Measurements from ENCODE around the gene ZC3H11A. TPM values are rescaled to one million over a fixed set of nuclear protein-coding genes. Genes with fewer than 3 reads are reported as not detected.
"Not testable (repeated sequence)": the region's sequence is repeated elsewhere in the genome, so short reads cannot be mapped to it uniquely, and the experiment has no call there.

ZC3H11A gene
- total RNA-seq, 1 donor from 2014 or later, result 84.5 TPM

DNA sequence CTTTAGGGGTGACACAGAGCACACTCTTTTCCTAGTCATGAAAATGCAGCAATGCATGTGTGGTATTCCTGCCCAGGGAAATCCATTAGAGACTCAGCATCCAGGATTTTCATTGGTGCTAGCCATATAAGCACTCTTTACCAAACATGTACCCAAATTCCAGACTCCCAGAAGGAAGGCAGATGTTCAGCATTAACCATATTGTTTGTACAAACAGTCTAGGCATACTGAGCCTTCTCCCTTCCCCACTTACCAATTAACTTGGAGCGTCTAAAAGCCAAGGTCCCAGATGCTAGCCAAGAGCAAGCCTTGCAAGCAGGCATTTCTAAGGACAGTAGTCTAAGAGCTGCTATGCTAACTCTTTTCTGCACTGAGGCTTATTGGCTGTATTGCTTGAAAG is 27.9 kb downstream of the ZC3H11A start:
- no peak overlapping the region for H3K4me3 ChIP-seq
- H3K27ac ChIP-seq, result no peak overlapping the region
- intact Hi-C loops (cut with DNase I), result no loop called here
- no peaks in the 10 kb centered on the region for H3K4me1 ChIP-seq
- no peak for ATAC-seq
- H3K9me3 ChIP-seq, result no peaks in the 10 kb centered on the region
- H3K27me3 ChIP-seq, result no peaks in the 10 kb centered on the region
- no peak for DNase-seq
- no peak for TF ChIP-seq CTCF (IDR thresholded peaks at IDR 0.05)
- H3K36me3 ChIP-seq, result peaks cover 95% of the 10 kb centered on the region

DNA sequence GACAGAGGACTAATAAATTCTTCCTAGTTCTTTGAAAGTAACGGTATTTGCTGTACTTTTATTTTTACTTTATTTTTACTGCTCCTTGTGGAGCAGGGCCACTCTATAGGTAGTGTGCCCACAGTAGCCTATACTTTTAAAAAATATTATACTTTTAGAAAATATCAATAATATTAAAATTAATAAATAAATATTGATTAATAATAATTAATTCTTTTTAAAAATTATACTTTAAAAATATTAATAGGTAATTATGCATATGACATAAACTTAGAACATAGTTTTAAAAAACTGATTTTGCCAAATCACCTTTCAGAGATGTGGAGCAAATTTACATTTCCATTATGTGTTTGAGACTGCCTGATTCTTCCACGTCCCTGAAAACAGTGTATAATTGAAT is 30.8 kb downstream of the ZC3H11A start:
- no peaks in the 10 kb centered on the region for H3K27me3 ChIP-seq
- no peaks in the 10 kb centered on the region for H3K9me3 ChIP-seq
- H3K36me3 ChIP-seq, result peaks cover 95% of the 10 kb centered on the region
- no peak overlapping the region for H3K27ac ChIP-seq
- H3K4me1 ChIP-seq, result peaks cover 13% of the 10 kb centered on the region
- ATAC-seq, result no peak
- intact Hi-C loops (cut with DNase I), result no loop called here
- no peak for TF ChIP-seq CTCF (IDR thresholded peaks at IDR 0.05)
- H3K4me3 ChIP-seq, result no peak overlapping the region
- no peak for DNase-seq

- no peak overlapping the region for H3K27ac ChIP-seq
- TF ChIP-seq CTCF (IDR thresholded peaks at IDR 0.05), result no peak
- intact Hi-C loops (cut with DNase I), result no loop called here
- peaks cover 13% of the 10 kb centered on the region for H3K4me1 ChIP-seq
- H3K36me3 ChIP-seq, result peaks cover 95% of the 10 kb centered on the region
- ATAC-seq, result no peak
- no peak for DNase-seq
- no peak overlapping the region for H3K4me3 ChIP-seq
- H3K27me3 ChIP-seq, result no peaks in the 10 kb centered on the region
- H3K9me3 ChIP-seq, result no peaks in the 10 kb centered on the region
These were observed 32.6 kb downstream of the ZC3H11A start for GRCh38 chr1:203828002-203828401.

- no peak overlapping the region for H3K4me3 ChIP-seq
- no peaks in the 10 kb centered on the region for H3K9me3 ChIP-seq
- DNase-seq (no peak), ATAC-seq (no peak)
- no peaks in the 10 kb centered on the region for H3K27me3 ChIP-seq
- peaks cover 13% of the 10 kb centered on the region for H3K4me1 ChIP-seq
- no peak overlapping the region for H3K27ac ChIP-seq
- intact Hi-C loops (cut with DNase I), result no loop called here
- TF ChIP-seq CTCF (IDR thresholded peaks at IDR 0.05), result no peak
- H3K36me3 ChIP-seq, result peaks cover 95% of the 10 kb centered on the region
These were observed 33.1 kb downstream of the ZC3H11A start for GRCh38 chr1:203828503-203828902.

DNA sequence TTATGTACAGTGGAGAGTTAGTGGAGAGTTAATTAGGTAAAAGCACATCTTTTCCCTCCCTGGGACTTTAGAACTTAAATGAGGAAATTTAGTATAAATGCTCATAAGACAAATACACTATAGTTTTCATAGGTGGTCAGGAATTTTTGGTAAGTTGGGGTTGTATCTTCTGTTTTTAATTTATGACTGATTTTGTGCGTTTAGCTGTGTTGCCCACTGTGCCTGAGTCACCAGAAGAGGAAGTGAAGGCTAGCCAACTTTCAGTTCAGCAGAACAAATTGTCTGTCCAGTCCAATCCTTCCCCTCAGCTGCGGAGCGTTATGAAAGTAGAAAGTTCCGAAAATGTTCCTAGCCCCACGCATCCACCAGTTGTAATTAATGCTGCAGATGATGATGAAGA is 33.8 kb downstream of the ZC3H11A start:
- DNase-seq; intact Hi-C loops (cut with DNase I); H3K4me3 ChIP-seq; H3K9me3 ChIP-seq; H3K27me3 ChIP-seq: not testable (repeated sequence)
- H3K27ac ChIP-seq, result peak overlapping the region; percentile 37
- H3K4me1 ChIP-seq, result peaks cover 13% of the 10 kb centered on the region
- H3K36me3 ChIP-seq, result peaks cover 95% of the 10 kb centered on the region
- peak; percentile 79 for ATAC-seq

DNA sequence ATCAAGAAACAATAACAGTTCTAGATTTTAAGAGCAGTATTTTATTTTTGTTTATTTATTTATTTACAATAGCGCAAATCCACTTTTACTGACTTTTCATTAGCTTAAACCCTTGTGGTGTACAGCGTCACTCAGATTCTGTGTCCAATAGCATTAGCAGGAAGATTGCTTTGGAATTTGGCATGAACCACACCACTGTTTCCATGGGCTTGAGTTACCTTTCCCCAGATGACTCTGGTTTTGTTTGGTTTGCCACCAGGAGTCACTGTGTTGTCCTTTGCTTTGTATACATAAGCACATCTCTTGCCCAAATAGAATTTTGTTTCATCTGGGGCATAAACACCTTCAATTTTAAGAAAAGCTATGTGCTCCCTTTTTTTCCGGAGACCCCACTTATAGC is 40.1 kb downstream of the ZC3H11A start:
- H3K4me1 ChIP-seq, result no peaks in the 10 kb centered on the region
- no peaks in the 10 kb centered on the region for H3K9me3 ChIP-seq
- H3K27me3 ChIP-seq, result no peaks in the 10 kb centered on the region
- ATAC-seq, result no peak
- no peak for DNase-seq
- no peak overlapping the region for H3K4me3 ChIP-seq
- H3K36me3 ChIP-seq, result peaks cover 100% of the 10 kb centered on the region
- no peak overlapping the region for H3K27ac ChIP-seq
- intact Hi-C loops (cut with DNase I), result no loop called here
- TF ChIP-seq CTCF (IDR thresholded peaks at IDR 0.05), result no peak

Measured in upper lobe of right lung (tissue), 1 donor.